Activated B cell treated with CpG ODN at 0.5 μM for 24 hours (primary cell): Measurements from ENCODE around the gene ZNF428. TPM values are rescaled to one million over a fixed set of nuclear protein-coding genes. Genes with fewer than 3 reads are reported as not detected.
"Not testable (repeated sequence)": the region's sequence is repeated elsewhere in the genome, so short reads cannot be mapped to it uniquely, and the experiment has no call there.

Source experiments
- ATAC-seq: fragments of 200-7000 bp; cut with Tn5 transposase; one replicate; pipeline ENCODE4 v1.10.0; 2021; ENCODE audit warnings: low read depth, mild to moderate bottlenecking, moderate library complexity
- CTCF ChIA-PET: fragments of 350-600 bp; sonication (Branson Sonifier 250); formaldehyde crosslinking; loops from one replicate; lab custom pipeline; 2021; ENCODE audit warnings: antibody characterized with exemption; lab: Charles Lee
- POLR2A ChIA-PET: fragments of 350-600 bp; sonication (Branson Sonifier 250); formaldehyde crosslinking; loops from one replicate; lab custom pipeline; 2021; ENCODE audit warnings: antibody characterized with exemption; lab: Charles Lee
- DNase-seq: peaks from one replicate; pipeline ENCODE4 v3.0.0; 2022
- H3K27ac Mint-ChIP-seq: one replicate; pipeline ENCODE4 v1.8.0; 2020; ENCODE audit warnings: mixed read lengths
- H3K27me3 Mint-ChIP-seq: one replicate; pipeline ENCODE4 v1.8.0; 2021; ENCODE audit warnings: mixed read lengths
- H3K36me3 Mint-ChIP-seq: one replicate; pipeline ENCODE4 v1.8.0; 2021; ENCODE audit warnings: low read depth, mixed read lengths
- H3K4me1 Mint-ChIP-seq: one replicate; pipeline ENCODE4 v1.8.0; 2021; ENCODE audit warnings: mixed read lengths
- H3K4me3 Mint-ChIP-seq: one replicate; pipeline ENCODE4 v1.8.0; 2020; ENCODE audit warnings: mild to moderate bottlenecking, mixed read lengths
- H3K9me3 Mint-ChIP-seq: one replicate; pipeline ENCODE4 v1.8.0; 2020; ENCODE audit warnings: mixed read lengths
- CTCF ChIP-seq: fragments of 200-600 bp; IDR thresholded peaks from one replicate; pipeline ENCODE4 v1.8.0; 2022; ENCODE audit warnings: antibody characterized with exemption, mild to moderate bottlenecking
- intact Hi-C: fragments of 100-400 bp; cut with micrococcal nuclease; formaldehyde crosslinking; loops from one replicate; pipeline ENCODE4 v1.15.1; 2024
- total RNA-seq: library from RNA; stranded (reverse); gene quantifications from 2 replicates; pipeline ENCODE4 v1.2.3, GENCODE V29; 2022

Gene ZNF428
- total RNA-seq, 1 donor from 2014 or later = 26.2 TPM

- ChIA-PET POLR2A (no interaction called here), CTCF (interaction anchor here (1.2 kb wide), 1 partner anchor 83 kb away, joined by 4 read pairs; no protein-coding TSS in a partner anchor)
- Mint-ChIP-seq H3K4me3 (peak overlapping the region; percentile 80), H3K27ac (no peak overlapping the region), H3K4me1 (peaks cover 23% of the 10 kb centered on the region), H3K9me3 (no peaks in the 10 kb centered on the region), H3K27me3 (peaks cover 34% of the 10 kb centered on the region), H3K36me3 (no peaks in the 10 kb centered on the region)
- no peak for DNase-seq
- intact Hi-C loops = loop anchor here (5.0 kb wide), 1 partner anchor 41 kb away; the partner anchor contains the start of genes IRGQ and ZNF576
- peak; percentile 51 for ATAC-seq
- no peak for TF ChIP-seq CTCF
These were observed 19.0 kb upstream of the ZNF428 start for GRCh38 chr19:43638214-43638994.

- H3K27me3 Mint-ChIP-seq = peaks cover 30% of the 10 kb centered on the region
- H3K4me3 Mint-ChIP-seq = no peak overlapping the region
- CTCF ChIA-PET = no interaction called here
- no peaks in the 10 kb centered on the region for H3K9me3 Mint-ChIP-seq
- ATAC-seq = no peak
- TF ChIP-seq CTCF = no peak
- peaks cover 23% of the 10 kb centered on the region for H3K4me1 Mint-ChIP-seq
- no peak overlapping the region for H3K27ac Mint-ChIP-seq
- H3K36me3 Mint-ChIP-seq = no peaks in the 10 kb centered on the region
- no peak for DNase-seq
- intact Hi-C loops = loop anchor here (5.0 kb wide), 1 partner anchor 39 kb away; the partner anchor contains the start of genes IRGQ and ZNF576
- POLR2A ChIA-PET = no interaction called here
These were observed 16.8 kb upstream of the ZNF428 start for GRCh38 chr19:43636121-43636683.

DNA sequence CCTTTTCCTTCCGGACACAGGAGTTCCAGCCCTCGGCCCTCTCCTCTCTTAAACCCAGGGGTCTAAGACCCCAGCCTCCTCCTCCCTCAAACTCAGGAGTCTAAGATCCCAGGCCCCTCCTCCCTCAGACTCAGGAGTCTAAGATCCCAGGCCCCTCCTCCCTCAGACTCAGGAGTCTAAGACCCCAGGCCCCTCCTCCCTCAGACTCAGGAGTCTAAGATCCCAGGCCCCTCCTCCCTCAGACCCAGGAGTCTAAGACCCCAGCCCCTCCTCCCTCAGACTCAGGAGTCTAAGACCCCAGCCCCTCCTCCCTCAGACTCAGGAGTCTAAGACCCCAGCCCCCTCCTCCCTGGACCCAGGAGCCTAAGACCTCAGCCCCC, 16.1 kb upstream of the ZNF428 start:
- DNase-seq, ATAC-seq, H3K9me3 Mint-ChIP-seq, H3K4me3 Mint-ChIP-seq, POLR2A ChIA-PET, H3K36me3 Mint-ChIP-seq, H3K27ac Mint-ChIP-seq, CTCF ChIA-PET: not testable (repeated sequence)
- Mint-ChIP-seq H3K27me3 (peaks cover 26% of the 10 kb centered on the region), H3K4me1 (peaks cover 21% of the 10 kb centered on the region)
- intact Hi-C loops = loop anchor here (5.0 kb wide), 1 partner anchor 38 kb away; the partner anchor contains the start of genes IRGQ and ZNF576

DNA sequence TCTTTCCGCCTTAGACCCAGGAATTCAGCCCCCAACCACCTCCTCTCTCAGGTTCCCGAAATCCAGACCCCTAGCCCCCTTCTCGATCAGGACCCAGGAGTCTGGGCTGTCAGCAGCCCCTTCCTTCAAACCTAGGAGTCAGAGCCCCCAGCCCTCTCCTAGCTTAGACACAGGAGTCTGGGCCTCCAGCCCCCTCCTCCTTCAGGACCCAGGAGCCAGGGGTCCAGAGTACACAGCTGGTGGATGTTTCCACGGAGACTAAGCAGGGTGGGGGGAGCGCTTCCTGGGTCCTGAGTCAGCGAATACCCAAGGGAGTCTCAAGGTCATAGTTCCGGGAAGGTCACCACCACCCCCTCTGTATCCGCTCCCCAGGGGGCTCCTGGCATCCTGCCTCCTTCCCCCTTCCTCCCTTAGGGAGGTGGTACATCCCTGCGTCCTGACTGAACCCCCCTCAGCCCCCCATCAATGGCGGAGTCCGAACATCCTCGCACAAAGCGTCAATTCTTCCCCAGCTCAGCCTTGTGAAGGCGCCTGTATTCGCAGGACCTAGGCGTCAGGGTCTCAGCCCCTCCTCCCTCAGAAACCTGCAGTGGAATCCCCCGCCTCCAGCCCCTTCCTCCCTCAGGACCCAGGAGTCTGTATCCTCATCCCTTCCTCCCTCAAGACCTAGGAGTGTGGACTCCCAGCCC, 15.6 kb upstream of the ZNF428 start:
- no peaks in the 10 kb centered on the region for H3K36me3 Mint-ChIP-seq
- no peak for TF ChIP-seq CTCF
- H3K27ac Mint-ChIP-seq = no peak overlapping the region
- peaks cover 22% of the 10 kb centered on the region for H3K27me3 Mint-ChIP-seq
- ChIA-PET CTCF (no interaction called here), POLR2A (interaction anchor here (1.8 kb wide), 1 partner anchor 15 kb away, joined by 7 read pairs; no protein-coding TSS in a partner anchor)
- peaks cover 16% of the 10 kb centered on the region for H3K4me1 Mint-ChIP-seq
- no peaks in the 10 kb centered on the region for H3K9me3 Mint-ChIP-seq
- DNase-seq (no peak), ATAC-seq (no peak)
- no peak overlapping the region for H3K4me3 Mint-ChIP-seq
- intact Hi-C loops = loop anchor here (5.0 kb wide), 2 partner anchors 32 to 38 kb away; partner anchors contain the start of genes IRGQ and ZNF576

DNA sequence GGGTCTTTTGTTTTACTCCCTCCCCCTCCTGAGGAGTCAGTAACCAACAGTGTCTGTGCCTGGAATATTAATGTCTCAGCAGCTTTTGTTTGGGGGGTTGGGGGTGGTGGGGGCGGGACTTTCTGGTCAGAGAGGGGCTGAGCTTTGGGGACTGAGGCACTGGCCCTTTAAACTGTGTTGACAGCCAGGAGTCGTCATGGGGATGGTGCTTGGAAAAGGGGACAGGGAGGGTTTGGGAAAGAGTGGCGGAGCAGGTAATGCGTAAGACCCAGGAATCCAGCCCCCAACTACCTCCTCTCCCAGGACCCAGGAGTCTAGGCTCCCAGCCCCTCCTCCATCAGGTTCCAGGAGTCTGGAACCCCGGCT, 15.1 kb upstream of the ZNF428 start:
- peaks cover 14% of the 10 kb centered on the region for H3K4me1 Mint-ChIP-seq
- H3K9me3 Mint-ChIP-seq = no peaks in the 10 kb centered on the region
- H3K27ac Mint-ChIP-seq = no peak overlapping the region
- ChIA-PET CTCF (no interaction called here), POLR2A (interaction anchor here (1.8 kb wide), 1 partner anchor 14 kb away, joined by 7 read pairs; no protein-coding TSS in a partner anchor)
- DNase-seq (no peak), ATAC-seq (no peak)
- no peaks in the 10 kb centered on the region for H3K36me3 Mint-ChIP-seq
- intact Hi-C loops = loop anchor here (5.0 kb wide), 1 partner anchor 33 kb away; no protein-coding TSS in a partner anchor
- H3K27me3 Mint-ChIP-seq = peaks cover 21% of the 10 kb centered on the region
- no peak for TF ChIP-seq CTCF
- no peak overlapping the region for H3K4me3 Mint-ChIP-seq
